NK-92 (cell line): Measurements from ENCODE around the gene SRCAP.

Source experiments
- DNase-seq: peaks from one replicate; lab custom pipeline; 2025; ENCODE audit not compliant: unreplicated experiment; lab: John Stamatoyannopoulos, UW

SRCAP gene

DNA sequence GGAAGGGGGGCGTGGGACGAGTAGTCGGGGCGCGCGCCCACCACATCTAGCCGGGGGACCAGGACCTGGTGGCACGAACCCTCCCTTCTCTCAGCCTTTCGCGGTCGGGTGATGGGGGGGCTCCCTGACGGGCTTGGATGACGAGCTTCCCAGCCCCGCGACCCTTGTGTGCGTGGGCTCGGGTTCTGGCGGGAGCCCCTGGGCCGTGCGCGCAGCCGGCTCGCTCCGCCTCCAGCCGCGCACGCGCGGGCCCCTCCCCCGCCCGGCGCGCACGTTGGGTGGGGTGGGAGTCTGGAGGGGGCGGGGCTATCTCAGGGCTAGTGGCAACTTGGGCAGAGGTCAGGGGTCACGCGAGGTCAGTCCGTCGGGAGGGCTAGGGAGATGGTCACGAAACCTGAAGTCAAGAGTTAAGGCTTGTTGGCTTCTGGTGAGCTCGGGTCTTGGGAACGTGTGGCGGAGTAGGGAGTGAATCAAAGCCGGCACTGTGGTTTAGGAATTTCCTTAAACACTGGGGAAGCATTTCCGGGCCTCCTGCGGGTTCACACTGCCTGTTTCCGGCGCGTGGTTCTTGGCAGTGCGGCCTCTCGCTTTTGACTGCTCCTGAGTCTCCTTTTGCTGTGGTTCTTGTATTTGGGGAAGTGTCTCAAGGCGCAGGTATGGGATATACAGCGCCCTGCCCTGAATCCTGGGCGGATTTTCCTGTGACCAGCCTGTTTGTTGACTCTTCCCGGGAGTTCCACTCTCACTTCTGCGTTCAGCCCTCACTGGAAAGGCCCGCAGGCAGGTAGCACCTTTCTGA is at the start of gene SRCAP:
SRCAP (plus strand) TSS at position 356 of the 799 bp plus-strand sequence. CDS start 1,654 bp downstream, outside the sequence.
- DNase-seq: no peak

DNA sequence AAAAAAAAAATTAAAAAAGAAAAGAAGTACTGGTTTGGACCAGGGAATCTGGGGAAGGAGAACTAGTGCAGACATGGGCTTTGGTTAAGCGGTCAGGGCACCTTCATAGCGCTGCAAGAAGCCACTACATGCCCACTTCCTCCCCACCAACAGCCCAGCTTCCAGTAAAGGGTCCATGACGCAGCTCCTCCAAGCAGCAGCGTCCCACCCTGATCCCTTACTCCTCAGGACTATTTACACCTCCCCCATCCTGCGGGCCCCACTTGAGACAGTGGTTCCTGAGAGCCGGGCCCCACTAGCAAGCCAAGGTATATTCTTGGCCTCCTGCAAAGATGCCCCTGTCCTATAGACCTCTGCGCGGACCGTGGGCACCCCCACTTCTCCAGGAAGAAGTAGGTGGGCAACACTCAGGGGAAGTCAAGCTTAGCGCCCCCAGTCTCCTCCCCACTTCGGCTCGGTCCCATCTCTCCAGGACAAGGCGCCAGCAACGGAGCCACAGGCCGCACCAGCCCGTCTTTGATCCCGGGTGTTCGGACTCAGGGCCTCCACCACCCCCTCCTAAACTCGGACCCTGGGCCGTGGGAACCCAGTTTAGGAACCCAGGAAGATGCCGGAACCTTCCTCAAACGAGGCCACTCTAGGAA is 49.1 kb upstream of the SRCAP start:
- DNase-seq: no peak

DNA sequence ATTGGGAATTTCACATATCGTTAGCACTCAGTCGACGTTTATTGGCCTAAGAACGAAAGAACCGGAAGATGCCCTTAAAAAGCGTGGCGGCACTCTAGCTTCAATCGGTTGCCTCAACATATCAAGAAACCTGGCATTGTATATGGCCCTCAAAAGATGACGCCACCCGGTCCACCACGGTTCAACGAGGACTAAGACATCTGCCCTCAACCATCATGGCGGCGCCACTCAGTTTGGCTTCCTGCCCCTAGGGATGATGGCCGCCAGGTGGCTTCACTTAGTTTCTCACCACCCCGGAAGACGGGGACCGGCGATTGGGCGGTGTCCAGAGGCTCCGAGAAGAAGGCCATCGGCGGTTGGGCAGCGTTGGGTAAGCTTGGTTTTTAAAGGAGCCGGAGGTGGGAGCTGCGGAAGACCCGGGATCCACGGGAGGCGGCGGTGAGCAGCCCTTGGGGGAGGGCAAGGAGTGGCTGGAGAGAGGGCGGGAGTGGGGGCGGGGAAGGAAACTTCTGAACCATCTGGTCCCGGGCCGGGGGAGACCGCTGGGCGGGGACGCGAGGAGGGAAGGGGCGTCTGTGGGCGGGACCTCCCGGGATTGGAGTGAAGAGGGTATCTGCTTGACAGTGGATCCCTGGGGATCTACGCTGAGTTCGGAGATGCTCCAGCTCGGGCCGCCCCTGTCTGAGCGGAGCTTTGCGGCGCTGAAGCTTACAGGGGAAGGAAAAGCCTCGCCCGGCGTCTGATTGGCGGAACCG is 48.4 kb upstream of the SRCAP start, which contains the start of gene PRR14:
PRR14 (plus strand) TSS at position 592 of the 755 bp plus-strand sequence. CDS start 686 bp downstream, outside the sequence.
- peak; percentile 89 for DNase-seq

GRCh38 chr16:30651124-30652004 is 47.6 kb upstream of the SRCAP start:
- DNase-seq: no peak

- DNase-seq: no peak
These were observed 47.0 kb upstream of the SRCAP start for GRCh38 chr16:30652005-30652296.

- no peak for DNase-seq
These were observed 46.3 kb upstream of the SRCAP start for GRCh38 chr16:30652718-30653117.

GRCh38 chr16:30654856-30655255 is 44.1 kb upstream of the SRCAP start:
- DNase-seq: no peak

DNA sequence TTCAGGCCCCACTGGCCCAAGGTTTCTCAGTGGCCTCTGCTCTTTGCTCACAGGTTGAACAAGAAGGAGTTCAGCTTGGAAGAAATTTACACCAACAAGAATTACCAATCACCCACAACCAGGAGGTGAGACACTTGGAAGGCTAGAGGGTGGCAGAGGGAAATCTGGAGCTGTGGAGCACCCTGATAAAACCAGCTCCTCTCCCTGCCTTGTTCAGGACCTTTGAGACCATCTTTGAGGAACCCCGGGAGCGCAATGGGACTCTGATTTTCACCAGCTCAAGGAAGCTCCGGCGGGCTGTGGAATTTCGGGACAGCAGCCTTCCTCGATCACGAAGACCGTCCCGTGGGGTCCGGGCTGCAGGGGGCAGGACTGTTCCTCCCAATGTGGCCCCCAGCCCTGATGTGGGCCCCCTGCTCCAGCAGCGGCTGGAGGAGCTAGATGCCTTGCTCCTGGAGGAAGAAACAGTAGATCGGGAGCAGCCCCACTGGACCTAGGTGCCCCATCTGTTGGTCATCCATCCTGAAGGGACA is 43.1 kb upstream of the SRCAP start:
- no peak for DNase-seq

- DNase-seq: no peak
These were observed 42.6 kb upstream of the SRCAP start for GRCh38 chr16:30656388-30656787.

GRCh38 chr16:30656974-30657865 is 41.8 kb upstream of the SRCAP start:
- DNase-seq: no peak

- peak; percentile 99 for DNase-seq
These were observed 40.9 kb upstream of the SRCAP start, which contains the start of gene FBRS for GRCh38 chr16:30657866-30658730. FBRS (plus strand) TSS chr16:30658431; CDS start chr16:30659519, 1,088 bp downstream.

DNA sequence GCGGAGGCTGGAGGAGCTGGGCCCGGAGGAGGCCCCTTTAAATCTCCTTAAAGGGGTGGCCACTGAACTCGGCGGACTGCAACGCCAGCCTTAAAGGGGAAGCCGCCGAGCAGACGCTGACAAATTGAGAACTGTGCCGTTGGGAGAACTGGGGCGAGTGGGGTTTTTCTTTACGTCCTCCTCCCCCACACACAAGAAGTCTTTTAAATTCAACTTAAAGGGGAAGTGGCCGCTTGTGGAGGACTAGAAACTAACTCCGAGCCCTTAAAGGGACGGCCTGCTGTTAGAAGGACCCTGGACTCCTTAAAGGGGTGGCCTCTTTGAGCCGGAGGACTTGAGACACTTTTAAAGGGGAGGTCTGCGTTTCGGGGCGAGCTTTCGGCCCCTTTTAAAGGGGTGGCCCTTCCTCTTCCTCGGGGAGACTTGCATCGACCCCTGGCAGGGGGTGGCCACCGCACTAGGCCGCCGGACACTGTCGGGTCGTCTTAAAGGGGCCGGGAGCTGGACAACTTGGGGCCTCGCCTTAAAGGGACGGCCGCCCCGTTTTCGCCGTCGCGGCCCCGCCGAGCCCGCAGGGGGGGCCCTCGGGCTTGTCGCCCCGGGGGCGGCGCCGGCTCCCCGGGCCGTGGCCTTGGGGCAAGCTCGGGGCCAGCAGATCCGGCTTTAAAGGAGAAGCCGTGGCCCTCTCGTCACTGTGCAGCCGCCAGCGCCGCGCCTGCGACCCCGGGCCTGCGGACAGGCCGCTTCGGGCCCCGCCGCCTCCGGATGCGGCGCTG is 40.1 kb upstream of the SRCAP start:
- DNase-seq: no peak

DNA sequence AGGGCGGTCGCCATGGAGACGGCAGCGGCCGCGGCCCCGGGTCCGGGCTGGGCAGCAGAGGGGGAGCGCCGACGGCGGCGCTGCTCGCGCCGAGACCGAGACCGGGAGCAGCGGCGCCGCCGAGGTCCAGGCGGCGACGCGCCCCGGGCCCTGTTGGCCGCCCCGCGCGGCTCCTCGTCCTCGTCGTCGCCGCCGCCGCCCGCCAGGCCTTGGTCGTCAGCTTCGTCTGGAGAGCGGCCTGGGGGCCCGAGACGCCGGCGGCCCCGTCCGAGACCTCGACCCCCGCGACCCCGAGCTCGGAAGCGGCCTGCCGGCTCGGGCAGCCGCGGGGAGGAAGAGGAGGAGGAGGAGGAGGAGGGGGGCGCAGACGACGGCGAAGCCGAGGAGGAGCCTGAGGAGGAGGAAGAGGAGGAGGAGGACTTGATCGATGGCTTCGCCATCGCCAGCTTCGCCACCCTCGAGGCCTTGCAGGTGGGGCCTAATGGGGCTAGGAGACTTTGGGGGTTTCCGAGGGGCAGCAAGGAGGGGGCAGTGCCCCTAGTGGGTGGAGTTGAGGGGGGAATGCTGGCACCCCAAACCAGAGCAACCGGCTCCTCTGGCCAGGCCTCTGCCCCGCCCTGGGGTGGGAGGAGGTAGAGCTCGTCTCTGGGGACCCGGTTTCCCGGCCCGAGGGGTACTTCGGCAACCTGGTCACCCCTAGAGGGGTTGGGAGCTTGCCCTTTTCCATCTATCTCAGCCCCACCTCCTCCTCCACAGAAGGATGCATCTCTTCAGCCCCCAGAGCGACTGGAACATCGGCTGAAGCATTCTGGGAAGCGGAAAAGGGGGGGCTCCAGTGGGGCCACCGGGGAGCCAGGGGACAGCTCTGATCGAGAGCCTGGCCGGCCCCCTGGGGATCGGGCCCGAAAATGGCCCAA is 39.2 kb upstream of the SRCAP start:
- DNase-seq: no peak

GRCh38 chr16:30660424-30661261 is 38.3 kb upstream of the SRCAP start:
- peak; percentile 10 for DNase-seq

DNA sequence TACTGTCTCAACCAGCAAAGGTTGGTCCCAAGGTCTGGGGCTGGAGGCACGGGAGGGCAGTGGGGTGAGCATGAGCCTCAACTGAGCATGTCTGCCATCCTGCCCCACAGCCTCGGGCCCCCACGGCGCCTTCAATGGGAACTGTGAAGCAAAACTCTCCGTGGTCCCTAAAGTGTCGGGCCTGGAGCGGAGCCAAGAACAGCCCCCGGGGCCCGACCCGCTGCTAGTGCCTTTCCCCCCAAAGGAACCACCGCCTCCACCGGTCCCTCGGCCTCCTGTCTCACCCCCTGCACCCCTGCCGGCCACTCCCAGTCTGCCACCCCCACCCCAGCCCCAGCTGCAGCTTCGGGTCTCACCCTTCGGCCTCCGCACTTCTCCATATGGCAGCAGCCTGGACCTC is 36.5 kb upstream of the SRCAP start:
- no peak for DNase-seq

DNA sequence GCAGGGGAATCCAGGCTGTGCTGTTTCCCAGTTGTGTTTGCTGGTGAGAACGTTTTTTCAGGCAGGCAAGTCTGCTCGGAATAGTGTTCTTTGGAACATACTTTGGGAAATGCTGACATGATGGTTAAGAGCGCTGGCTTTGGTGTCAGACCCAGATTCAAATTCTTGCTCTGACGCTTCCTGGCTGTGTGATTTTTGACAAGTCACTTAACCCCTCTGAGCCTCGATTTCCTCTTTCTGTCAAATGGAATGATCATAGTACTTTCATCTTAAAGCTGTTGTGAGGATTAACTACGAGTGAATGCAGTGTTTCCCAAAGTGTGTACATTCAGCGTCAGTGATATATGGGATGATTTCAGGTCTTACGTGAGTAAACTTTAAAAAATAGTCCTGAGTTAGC is 35.9 kb upstream of the SRCAP start:
- DNase-seq: no peak
